ENCODE results near the gene ROMO1. TPM values are rescaled to one million over a fixed set of nuclear protein-coding genes. Genes with fewer than 3 reads are reported as not detected.

The ROMO1 gene
- polyA plus RNA-seq, 2 of the 4 experiments (the other 2 are of a cell fraction), result 201 to 430 TPM

DNA sequence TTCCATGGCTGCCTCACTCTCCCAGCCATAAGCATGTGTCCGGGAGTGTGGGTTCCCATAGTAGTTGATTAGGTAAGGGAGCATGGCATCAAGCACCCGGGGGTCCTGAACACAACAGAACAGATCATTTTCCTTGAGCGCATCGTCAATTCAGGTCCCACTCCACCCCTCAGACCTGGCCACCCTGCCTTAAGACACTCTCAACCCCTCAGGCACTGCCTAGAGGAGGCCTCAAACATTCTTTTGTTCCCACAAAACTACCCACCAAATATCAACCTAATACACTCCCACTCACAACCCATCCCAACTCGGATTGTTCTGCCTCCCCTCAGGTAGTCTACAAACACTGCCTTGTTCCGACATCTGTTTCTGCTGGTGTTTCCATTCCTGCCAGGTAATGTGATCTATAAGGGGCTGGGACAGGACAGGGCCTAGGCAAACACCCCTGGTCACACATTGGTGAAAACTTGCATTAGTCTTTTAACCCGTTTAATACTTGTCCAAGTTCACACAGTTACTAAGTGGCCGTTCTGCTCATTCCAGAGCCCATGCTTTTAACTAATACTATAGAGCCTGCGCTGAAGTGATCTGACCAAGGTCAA is 1.4 kb upstream of the ROMO1 start (continued):
- no peak for TF ChIP-seq ESRRA (IDR thresholded peaks at IDR 0.05; ENCODE audit: borderline replicate concordance, low read length)
- TF ChIP-seq ZNF302 (CRISPR knock-in tag; IDR thresholded peaks at IDR 0.05), result no peak
- TF ChIP-seq, protein P1, sequence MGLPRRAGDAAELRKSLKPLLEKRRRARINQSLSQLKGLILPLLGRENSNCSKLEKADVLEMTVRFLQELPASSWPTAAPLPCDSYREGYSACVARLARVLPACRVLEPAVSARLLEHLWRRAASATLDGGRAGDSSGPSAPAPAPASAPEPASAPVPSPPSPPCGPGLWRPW (IDR thresholded peaks at IDR 0.05), result no peak
- TF ChIP-seq CBX8 (IDR thresholded peaks at IDR 0.05), result no peak
- TF ChIP-seq TFCP2L1 (CRISPR knock-in tag; IDR thresholded peaks at IDR 0.05), result no peak

DNA sequence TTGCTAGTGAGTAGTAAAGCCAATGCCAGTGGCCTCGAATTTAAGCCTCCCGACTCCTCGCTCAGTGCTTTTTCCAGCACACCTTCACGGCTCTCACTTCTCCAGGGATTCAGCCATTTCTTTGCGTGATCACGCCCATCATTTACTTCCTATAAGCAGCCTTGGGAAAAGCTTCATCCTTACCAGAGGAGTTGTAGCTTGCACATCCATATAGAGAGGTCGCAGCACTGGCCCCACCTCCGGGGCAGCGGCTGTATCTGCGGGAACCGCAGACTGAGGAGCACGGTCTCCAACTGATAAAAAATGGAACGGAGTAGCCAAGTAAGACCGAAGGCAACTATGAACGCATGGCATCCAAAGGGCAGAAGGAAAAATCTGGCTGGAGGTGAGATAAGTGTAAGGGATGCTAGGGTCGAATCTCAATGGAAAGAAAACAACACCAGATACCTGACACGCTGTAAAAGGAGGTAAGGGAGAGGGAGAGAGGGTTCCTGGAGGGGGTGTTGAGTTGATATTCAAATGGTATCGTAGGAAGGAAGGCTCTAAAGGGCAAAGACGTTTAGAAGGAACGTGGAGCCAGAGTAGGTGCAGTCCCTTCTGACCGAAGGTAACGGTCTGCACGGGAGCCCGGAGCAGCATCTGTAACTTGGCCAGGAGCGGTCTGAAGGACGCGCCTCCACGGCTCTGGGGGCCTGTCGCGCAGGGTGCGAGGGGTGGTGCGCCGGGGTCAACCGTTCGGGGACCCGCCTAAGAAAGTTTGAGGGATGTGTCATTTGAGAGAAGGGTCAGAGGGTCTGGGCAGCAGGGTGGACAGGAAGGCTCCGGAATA is 693 bp upstream of the ROMO1 start:
- DNase-seq (ENCODE audit: low read depth in 1 of 2, low spot score in 1 of 2) (peak in 1 of 2 experiments; percentile 33), FAIRE-seq (no peak), ATAC-seq (peak; percentile 48 to 56)
- ChIA-PET POLR2A (interaction anchor here (1.0 to 1.9 kb wide), 6 partner anchors 9 to 80 kb away, joined by 4 to 11 read pairs (median 6); partner anchors contain the start of genes CPNE1, RBM12 and RBM39), CTCF (no interaction called here)
- 18% methylated on average over 37 of the region's 37 CpGs for WGBS (ENCODE audit: missing lambda C conversion rate)
- H3K4me1 ChIP-seq, result peaks cover 28% of the 10 kb centered on the region
- H3K4me3 ChIP-seq, result peak overlapping the region; percentile 90
- H3K9me3 ChIP-seq, result no peaks in the 10 kb centered on the region
- TF ChIP-seq, protein P2, sequence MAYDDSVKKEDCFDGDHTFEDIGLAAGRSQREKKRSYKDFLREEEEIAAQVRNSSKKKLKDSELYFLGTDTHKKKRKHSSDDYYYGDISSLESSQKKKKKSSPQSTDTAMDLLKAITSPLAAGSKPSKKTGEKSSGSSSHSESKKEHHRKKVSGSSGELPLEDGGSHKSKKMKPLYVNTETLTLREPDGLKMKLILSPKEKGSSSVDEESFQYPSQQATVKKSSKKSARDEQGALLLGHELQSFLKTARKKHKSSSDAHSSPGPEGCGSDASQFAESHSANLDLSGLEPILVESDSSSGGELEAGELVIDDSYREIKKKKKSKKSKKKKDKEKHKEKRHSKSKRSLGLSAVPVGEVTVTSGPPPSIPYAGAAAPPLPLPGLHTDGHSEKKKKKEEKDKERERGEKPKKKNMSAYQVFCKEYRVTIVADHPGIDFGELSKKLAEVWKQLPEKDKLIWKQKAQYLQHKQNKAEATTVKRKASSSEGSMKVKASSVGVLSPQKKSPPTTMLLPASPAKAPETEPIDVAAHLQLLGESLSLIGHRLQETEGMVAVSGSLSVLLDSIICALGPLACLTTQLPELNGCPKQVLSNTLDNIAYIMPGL (CRISPR knock-in tag; IDR thresholded peaks at IDR 0.05; ENCODE audit: borderline replicate concordance), result no peak
- no peak for TF ChIP-seq RARB (CRISPR knock-in tag; IDR thresholded peaks at IDR 0.05)
- no peak for TF ChIP-seq ESRRA (IDR thresholded peaks at IDR 0.05; ENCODE audit: borderline replicate concordance, low read length)
- TF ChIP-seq, protein P3, sequence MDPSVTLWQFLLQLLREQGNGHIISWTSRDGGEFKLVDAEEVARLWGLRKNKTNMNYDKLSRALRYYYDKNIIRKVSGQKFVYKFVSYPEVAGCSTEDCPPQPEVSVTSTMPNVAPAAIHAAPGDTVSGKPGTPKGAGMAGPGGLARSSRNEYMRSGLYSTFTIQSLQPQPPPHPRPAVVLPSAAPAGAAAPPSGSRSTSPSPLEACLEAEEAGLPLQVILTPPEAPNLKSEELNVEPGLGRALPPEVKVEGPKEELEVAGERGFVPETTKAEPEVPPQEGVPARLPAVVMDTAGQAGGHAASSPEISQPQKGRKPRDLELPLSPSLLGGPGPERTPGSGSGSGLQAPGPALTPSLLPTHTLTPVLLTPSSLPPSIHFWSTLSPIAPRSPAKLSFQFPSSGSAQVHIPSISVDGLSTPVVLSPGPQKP (IDR thresholded peaks at IDR 0.05; ENCODE audit: low read depth, low read length), result no peak
- TF ChIP-seq HOXB5 (CRISPR knock-in tag; IDR thresholded peaks at IDR 0.05), result no peak
- TF ChIP-seq TFCP2L1 (CRISPR knock-in tag; IDR thresholded peaks at IDR 0.05), result no peak
- no peak for TF ChIP-seq ZFP36 (IDR thresholded peaks at IDR 0.05; ENCODE audit: borderline replicate concordance, partially characterized antibody)
- TF ChIP-seq JUN (IDR thresholded peaks at IDR 0.05), result no peak
- no peak for TF ChIP-seq SMC3 (IDR thresholded peaks at IDR 0.05)
- TF ChIP-seq BHLHE40 (IDR thresholded peaks at IDR 0.05; ENCODE audit: low read depth, low read length), result no peak
- TF ChIP-seq, protein P4, sequence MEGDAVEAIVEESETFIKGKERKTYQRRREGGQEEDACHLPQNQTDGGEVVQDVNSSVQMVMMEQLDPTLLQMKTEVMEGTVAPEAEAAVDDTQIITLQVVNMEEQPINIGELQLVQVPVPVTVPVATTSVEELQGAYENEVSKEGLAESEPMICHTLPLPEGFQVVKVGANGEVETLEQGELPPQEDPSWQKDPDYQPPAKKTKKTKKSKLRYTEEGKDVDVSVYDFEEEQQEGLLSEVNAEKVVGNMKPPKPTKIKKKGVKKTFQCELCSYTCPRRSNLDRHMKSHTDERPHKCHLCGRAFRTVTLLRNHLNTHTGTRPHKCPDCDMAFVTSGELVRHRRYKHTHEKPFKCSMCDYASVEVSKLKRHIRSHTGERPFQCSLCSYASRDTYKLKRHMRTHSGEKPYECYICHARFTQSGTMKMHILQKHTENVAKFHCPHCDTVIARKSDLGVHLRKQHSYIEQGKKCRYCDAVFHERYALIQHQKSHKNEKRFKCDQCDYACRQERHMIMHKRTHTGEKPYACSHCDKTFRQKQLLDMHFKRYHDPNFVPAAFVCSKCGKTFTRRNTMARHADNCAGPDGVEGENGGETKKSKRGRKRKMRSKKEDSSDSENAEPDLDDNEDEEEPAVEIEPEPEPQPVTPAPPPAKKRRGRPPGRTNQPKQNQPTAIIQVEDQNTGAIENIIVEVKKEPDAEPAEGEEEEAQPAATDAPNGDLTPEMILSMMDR (IDR thresholded peaks at IDR 0.05), result no peak
- no peak for TF ChIP-seq HOXA7 (CRISPR knock-in tag; IDR thresholded peaks at IDR 0.05)
- TF ChIP-seq RCOR1 (IDR thresholded peaks at IDR 0.05; ENCODE audit: low read depth, low read length), result no peak
- no peak for TF ChIP-seq CHD4 (IDR thresholded peaks at IDR 0.05; ENCODE audit: borderline replicate concordance)
- no peak for TF ChIP-seq HOXB13 (CRISPR knock-in tag; IDR thresholded peaks at IDR 0.05; ENCODE audit: low read depth)
- no peak for TF ChIP-seq MAZ (IDR thresholded peaks at IDR 0.05; ENCODE audit: borderline replicate concordance, low read depth, low read length)
- TF ChIP-seq, protein P5, sequence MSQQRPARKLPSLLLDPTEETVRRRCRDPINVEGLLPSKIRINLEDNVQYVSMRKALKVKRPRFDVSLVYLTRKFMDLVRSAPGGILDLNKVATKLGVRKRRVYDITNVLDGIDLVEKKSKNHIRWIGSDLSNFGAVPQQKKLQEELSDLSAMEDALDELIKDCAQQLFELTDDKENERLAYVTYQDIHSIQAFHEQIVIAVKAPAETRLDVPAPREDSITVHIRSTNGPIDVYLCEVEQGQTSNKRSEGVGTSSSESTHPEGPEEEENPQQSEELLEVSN (IDR thresholded peaks at IDR 0.05; ENCODE audit: borderline replicate concordance, low read depth), result no peak
- TF ChIP-seq FOXS1 (CRISPR knock-in tag; IDR thresholded peaks at IDR 0.05), result no peak
- no peak for TF ChIP-seq KDM5A (IDR thresholded peaks at IDR 0.05)
- no peak for TF ChIP-seq RAD21 (conservative IDR thresholded peaks at IDR 0.05 in 1 of 2, IDR thresholded peaks at IDR 0.05 in 1 of 2)
- H3K27ac ChIP-seq, result peak overlapping the region; percentile 94 to 95
- peak overlapping the region; percentile 99 for H3K4me2 ChIP-seq

All from A549 (cell line).